AG09309 (cell line): ENCODE measurements around the gene UBE2E2.

Source experiments
- DNase-seq: peaks from one replicate; pipeline ENCODE4 v3.0.0-alpha.2; 2010; ENCODE audit warnings: low read depth
- H3K4me3 ChIP-seq: 2 replicates; pipeline ENCODE4 v1.5.1; 2011; ENCODE audit warnings: mild to moderate bottlenecking, low read depth, low read length, moderate library complexity; ENCODE audit not compliant: control insufficient read depth
- TF ChIP-seq, protein P1 (sequence below): IDR thresholded peaks from 2 replicates; pipeline ENCODE4 v1.5.1; 2011; ENCODE audit warnings: mild to moderate bottlenecking, low read depth, low read length, inconsistent platforms; ENCODE audit not compliant: insufficient read depth, control insufficient read depth; ENCODE audit errors: missing control alignments

Gene UBE2E2

DNA sequence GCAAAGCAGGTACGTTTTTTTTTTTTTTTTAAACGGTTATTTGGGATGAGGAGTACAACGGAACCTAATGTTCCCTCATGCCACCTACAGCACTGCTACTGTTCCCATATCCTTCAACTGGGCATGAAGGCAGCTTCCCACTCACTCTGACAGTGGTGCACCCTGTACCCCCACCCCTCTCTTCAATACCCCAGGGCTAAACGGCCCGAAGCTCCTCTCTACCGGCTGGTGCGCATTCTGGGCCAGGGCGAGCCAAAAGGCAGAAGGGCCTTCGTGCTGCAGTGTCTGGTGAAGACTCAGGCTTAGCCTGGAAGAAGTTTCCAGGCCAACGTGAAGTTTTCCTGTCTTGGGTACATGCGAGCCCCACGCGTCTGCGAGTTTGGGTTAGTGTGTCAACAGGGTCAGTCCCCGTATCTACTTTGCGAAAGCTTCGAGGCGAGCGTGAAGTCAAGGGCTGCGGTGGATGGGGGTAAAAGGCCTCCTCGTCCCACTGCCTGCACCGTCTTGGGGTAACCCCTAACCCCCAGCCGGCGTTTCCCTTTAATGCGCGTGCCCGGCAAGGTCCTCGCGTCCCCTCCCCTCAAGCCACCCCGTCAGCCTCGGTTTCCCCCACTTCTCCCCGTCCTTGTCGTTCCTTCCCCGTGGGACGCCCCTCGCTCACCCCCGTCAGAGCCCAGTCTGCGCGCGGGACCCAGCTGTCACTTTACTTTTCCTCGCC lies 765 bp upstream of the UBE2E2 start:
- no peak for DNase-seq
- peak overlapping the region; percentile 93 for H3K4me3 ChIP-seq
- TF ChIP-seq, protein P1, sequence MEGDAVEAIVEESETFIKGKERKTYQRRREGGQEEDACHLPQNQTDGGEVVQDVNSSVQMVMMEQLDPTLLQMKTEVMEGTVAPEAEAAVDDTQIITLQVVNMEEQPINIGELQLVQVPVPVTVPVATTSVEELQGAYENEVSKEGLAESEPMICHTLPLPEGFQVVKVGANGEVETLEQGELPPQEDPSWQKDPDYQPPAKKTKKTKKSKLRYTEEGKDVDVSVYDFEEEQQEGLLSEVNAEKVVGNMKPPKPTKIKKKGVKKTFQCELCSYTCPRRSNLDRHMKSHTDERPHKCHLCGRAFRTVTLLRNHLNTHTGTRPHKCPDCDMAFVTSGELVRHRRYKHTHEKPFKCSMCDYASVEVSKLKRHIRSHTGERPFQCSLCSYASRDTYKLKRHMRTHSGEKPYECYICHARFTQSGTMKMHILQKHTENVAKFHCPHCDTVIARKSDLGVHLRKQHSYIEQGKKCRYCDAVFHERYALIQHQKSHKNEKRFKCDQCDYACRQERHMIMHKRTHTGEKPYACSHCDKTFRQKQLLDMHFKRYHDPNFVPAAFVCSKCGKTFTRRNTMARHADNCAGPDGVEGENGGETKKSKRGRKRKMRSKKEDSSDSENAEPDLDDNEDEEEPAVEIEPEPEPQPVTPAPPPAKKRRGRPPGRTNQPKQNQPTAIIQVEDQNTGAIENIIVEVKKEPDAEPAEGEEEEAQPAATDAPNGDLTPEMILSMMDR: no peak

DNA sequence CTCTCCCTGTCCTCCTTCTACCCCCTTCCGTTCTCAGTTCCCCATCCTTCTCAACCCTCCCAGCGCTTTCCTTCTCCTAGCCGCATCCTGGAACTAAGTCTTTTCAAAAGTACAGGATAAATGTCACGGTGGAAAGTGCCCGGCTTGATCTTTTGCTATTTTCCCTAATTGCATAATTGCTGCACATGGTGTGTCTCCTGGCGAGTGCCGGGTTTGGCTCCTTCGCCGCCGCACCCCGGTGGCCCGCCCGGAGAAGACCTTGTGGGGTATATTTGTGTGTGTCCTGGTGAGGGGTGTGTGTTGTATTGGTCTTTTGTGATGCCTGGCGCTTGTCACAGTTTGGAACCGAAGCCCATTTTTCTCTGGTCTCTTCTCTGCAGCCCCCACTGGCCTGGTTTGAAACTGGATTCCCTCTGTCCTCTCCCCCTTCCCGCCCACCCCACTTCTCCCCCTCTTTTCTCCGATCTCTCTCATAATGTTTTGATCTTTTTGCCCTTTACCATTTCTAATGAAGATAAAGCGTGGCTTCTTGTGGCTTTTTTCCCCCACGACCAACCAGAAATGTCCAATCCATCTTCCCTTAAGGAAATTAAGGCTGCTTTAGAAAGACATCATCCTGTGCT lies 692 bp downstream of the UBE2E2 start:
- TF ChIP-seq, protein P1: no peak
- peak overlapping the region; percentile 93 for H3K4me3 ChIP-seq
- no peak for DNase-seq

DNA sequence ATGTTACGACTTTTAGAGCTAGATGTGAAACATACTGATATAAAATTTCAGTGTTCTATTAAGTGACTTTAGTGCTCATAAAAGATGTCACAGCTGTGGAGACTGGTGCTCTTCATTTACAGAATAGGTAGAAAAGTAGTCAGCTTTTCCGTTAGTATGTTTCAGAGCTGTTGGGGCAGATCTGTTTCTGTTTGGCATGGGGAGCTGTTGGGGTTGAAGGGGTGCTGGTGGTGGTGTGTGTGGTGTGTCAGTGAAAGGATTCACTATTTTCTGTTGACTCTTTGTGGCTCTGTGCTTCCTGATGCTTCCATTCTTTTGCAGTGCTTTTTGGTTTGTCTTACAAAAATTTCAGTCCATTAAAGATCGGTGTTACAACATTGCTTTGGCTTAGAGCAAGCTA lies 3.2 kb downstream of the UBE2E2 start:
- no peak overlapping the region for H3K4me3 ChIP-seq
- DNase-seq: no peak
- TF ChIP-seq, protein P1: no peak

DNA sequence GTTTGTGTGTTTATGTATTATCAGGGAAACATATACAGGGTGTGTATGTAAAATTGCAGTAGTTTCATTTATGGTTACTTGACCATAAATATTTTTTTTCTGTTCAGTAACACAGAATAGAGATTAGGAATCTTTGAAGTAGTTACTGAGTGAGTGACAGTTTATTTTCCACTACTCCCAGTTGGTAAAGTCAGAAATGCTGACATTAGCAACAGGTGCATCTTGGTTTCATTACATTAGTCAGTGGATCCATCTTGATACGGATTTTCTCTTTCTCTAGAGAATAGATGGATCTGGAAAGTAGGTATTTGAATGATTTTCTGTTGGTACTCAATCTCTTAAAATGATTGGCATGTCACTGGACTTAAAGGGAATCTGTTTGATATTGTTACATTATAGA lies 6.0 kb downstream of the UBE2E2 start:
- TF ChIP-seq, protein P1: no peak
- no peak for DNase-seq

DNA sequence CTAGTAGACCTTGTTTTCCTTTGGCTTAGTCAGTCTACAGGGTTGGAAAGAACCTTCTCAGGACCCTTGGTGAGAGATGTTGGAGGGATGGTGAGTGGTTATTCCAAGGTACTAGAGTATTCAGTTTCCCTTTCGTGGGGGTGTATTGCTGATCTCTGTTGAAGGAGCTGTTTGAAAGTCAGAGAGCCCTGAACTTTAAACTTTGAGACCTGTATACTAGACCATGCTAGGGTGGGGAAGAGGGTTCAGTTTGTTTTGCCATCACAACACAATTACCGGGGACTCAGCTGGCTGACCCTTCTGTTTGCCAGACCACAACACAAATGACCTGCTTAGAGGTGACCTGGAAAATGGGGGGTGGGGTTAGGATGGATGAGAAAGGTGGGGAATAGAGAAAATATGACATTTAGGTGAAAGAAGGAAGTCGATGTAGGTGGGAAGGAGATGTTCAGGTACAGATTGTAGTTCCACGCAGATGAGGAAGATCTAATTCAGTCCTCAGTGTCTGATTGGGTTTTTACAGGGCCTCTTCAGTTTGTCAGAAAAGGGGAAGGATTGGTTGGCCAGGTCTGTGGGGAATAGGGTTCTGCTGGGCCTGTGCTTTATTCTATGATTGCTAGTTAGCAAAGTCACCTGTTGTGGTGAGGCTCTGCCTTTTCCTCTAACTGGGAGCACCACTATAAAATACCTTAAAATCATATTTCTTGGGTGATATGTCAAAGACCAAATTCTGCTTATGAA lies 6.8 kb downstream of the UBE2E2 start:
- no peak for DNase-seq
- TF ChIP-seq, protein P1: no peak
- H3K4me3 ChIP-seq: no peak overlapping the region

More for the DNA sequence above, 6.0 kb downstream of the UBE2E2 start:
- no peak overlapping the region for H3K4me3 ChIP-seq

DNA sequence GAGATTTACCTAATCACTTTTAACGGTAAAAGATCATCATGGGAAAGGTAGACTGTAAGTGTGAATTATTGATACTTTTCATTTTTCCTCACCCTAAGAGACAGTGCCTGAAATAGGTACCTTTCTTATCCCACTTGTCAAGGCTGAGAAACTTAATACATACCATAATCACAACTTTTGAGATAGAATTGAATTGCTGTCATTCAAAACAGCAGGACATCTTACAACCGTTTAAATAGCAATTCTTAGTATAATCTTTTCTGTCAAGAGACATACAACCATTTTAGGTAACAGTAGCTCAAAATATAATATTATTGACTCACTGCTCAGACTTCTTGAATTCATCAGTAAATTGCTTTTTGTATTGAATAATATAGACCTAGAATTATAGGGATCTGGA lies 10.7 kb downstream of the UBE2E2 start:
- no peak overlapping the region for H3K4me3 ChIP-seq
- no peak for DNase-seq
- TF ChIP-seq, protein P1: no peak
